SU-DHL-6 (cell line): ENCODE results near the gene SLCO4A1.

ENCODE experiments used
- CTCF ChIP-seq: fragments of 200-600 bp; sonication (generic); IDR thresholded peaks from one replicate; pipeline ENCODE4 v1.5.1; 2017; ENCODE audit warnings: antibody characterized with exemption, mild to moderate bottlenecking, low read length, moderate library complexity; ENCODE audit not compliant: insufficient read depth, poor library complexity, severe bottlenecking
- EZH2phosphoT487 ChIP-seq: fragments of 200-600 bp; sonication (generic), shearing (Covaris generic); conservative IDR thresholded peaks from 2 replicates; pipeline ENCODE4 v1.6.1; 2018; ENCODE audit warnings: mild to moderate bottlenecking, antibody characterized with exemption, low read length, moderate library complexity, mixed read lengths

- no peak for TF ChIP-seq CTCF
- no peak for TF ChIP-seq EZH2phosphoT487
These were observed 20.0 kb upstream of the SLCO4A1 start for GRCh38 chr20:62622178-62622876.
